Measurements from ENCODE around the gene ENKD1. TPM values are rescaled to one million over a fixed set of nuclear protein-coding genes. Genes with fewer than 3 reads are reported as not detected.

ENKD1 gene
- total and polyA plus RNA-seq, 2 experiments from 2014 or later: 23.3 to 34.8 TPM

GRCh38 chr16:67676939-67677338, 10.4 kb upstream of the ENKD1 start:
- no peak for TF ChIP-seq CTCF (IDR thresholded peaks at IDR 0.05; ENCODE audit: low read depth, low read length)
- Histone ChIP-seq H3K9me3 (ENCODE audit: low read depth) (no peaks in the 10 kb centered on the region), H3K4me1 (ENCODE audit: low read depth) (no peaks in the 10 kb centered on the region), H3K27ac (no peak overlapping the region), H3K27me3 (peaks cover 93% of the 10 kb centered on the region), H3K4me3 (no peak overlapping the region), H3K36me3 (no peaks in the 10 kb centered on the region)
- DNase-seq (ENCODE audit: low read depth in 1 of 2, low spot score in 1 of 2): no peak

DNA sequence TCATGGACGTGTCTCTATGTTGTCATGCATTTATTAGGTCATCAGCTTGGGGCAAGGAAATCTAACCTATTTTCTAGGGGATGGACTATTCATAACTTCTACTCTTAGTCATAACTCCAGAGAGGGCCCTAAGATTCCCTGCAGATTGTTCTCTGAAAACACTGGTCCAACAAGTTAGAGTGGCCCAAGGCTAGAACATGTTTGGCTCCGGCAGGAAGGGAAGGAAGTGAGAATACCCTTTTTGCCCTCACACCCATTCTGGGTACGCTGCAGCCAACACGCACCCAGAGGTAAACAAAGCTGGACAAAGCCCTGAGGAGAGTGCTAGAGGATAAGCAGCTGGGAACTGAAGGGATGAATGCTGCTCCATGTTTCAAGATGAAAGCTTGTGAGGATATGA, 10.0 kb upstream of the ENKD1 start:
- Histone ChIP-seq H3K27me3 (peaks cover 89% of the 10 kb centered on the region), H3K4me1 (ENCODE audit: low read depth) (no peaks in the 10 kb centered on the region), H3K36me3 (no peaks in the 10 kb centered on the region), H3K4me3 (no peak overlapping the region), H3K27ac (no peak overlapping the region), H3K9me3 (ENCODE audit: low read depth) (no peaks in the 10 kb centered on the region)
- no peak for DNase-seq (ENCODE audit: low read depth in 1 of 2, low spot score in 1 of 2)
- TF ChIP-seq CTCF (IDR thresholded peaks at IDR 0.05; ENCODE audit: low read depth, low read length): no peak

- Histone ChIP-seq H3K9me3 (ENCODE audit: low read depth) (no peaks in the 10 kb centered on the region), H3K4me3 (no peak overlapping the region), H3K4me1 (ENCODE audit: low read depth) (no peaks in the 10 kb centered on the region), H3K27me3 (peaks cover 87% of the 10 kb centered on the region), H3K27ac (no peak overlapping the region), H3K36me3 (no peaks in the 10 kb centered on the region)
- TF ChIP-seq CTCF (IDR thresholded peaks at IDR 0.05; ENCODE audit: low read depth, low read length): no peak
- DNase-seq (ENCODE audit: low read depth in 1 of 2, low spot score in 1 of 2): no peak
Observed at GRCh38 chr16:67675999-67676398, 9.4 kb upstream of the ENKD1 start.

GRCh38 chr16:67675579-67675935, 9.0 kb upstream of the ENKD1 start:
- H3K27ac ChIP-seq: no peak overlapping the region
- DNase-seq (ENCODE audit: low read depth in 1 of 2, low spot score in 1 of 2): no peak
- H3K27me3 ChIP-seq: peaks cover 87% of the 10 kb centered on the region
- H3K36me3 ChIP-seq: no peaks in the 10 kb centered on the region
- no peaks in the 10 kb centered on the region for H3K4me1 ChIP-seq (ENCODE audit: low read depth)
- H3K4me3 ChIP-seq: no peak overlapping the region
- no peak for TF ChIP-seq CTCF (IDR thresholded peaks at IDR 0.05; ENCODE audit: low read depth, low read length)
- H3K9me3 ChIP-seq (ENCODE audit: low read depth): no peaks in the 10 kb centered on the region

- no peaks in the 10 kb centered on the region for H3K4me1 ChIP-seq (ENCODE audit: low read depth)
- H3K27me3 ChIP-seq: peaks cover 87% of the 10 kb centered on the region
- no peaks in the 10 kb centered on the region for H3K36me3 ChIP-seq
- no peak for DNase-seq (ENCODE audit: low read depth in 1 of 2, low spot score in 1 of 2)
- no peak for TF ChIP-seq CTCF (IDR thresholded peaks at IDR 0.05; ENCODE audit: low read depth, low read length)
- H3K4me3 ChIP-seq: no peak overlapping the region
- no peaks in the 10 kb centered on the region for H3K9me3 ChIP-seq (ENCODE audit: low read depth)
- no peak overlapping the region for H3K27ac ChIP-seq
Observed at GRCh38 chr16:67674851-67675578, 8.5 kb upstream of the ENKD1 start.

All from cardiac muscle cell (in vitro differentiated cells and primary cell).